Measurements from ENCODE around the gene GFOD1. TPM values are rescaled to one million over a fixed set of nuclear protein-coding genes. Genes with fewer than 3 reads are reported as not detected.
"Not testable (repeated sequence)": the region's sequence is repeated elsewhere in the genome, so short reads cannot be mapped to it uniquely, and the experiment has no call there.

The GFOD1 gene
- total and polyA plus RNA-seq, 10 of the 15 experiments (the other 5 are each of a cell fraction or from before 2014, with no cell fraction given) = 6.5 to 41.4 (median 16.0) TPM

DNA sequence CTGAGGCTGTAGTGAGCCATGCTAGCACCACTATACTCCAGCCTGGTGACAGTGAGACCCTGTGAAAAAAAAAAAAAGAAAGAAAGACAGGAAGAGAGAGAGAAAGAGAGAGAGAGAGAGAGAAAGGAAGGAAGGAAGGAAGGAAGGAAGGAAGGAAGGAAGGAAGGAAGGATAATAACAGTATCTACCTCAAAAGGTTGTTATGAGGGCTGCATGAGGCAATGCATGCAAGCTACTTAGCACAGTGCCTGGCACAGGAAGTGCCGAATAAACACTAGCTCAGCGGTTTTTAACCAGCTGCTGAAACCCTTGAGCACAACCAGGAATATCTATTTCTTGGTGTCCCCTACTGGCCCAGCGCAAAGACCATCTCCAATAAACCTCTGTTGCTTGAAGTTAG lies 96.7 kb downstream of the GFOD1 start:
- in situ Hi-C loops (cut with MboI) = no loop called here
- H3K27ac ChIP-seq (ENCODE audit: control insufficient read depth, insufficient read depth) = no peak overlapping the region

DNA sequence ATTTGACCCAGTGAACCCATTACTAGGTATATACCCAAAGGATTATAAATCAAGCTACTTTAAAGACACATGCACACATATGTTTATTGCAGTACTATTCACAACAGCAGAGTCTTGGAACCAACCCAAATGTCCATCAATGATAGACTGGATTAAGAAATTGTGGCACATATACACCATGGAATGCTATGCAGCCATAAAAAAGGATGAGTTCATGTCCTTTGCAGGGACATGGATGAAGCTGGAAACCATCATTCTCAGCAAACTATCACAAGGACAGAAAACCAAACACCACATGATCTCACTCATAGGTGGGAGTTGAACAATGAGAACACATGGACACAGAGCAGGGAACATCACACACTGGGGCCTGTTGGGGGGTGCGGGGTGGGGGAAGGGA lies 98.2 kb downstream of the GFOD1 start:
- WGBS (ENCODE audit: insufficient coverage, insufficient replicate concordance, low lambda C conversion rate, missing lambda C conversion rate) = 64% methylated on average over 1 of the region's 1 CpG
- not testable (repeated sequence) for ATAC-seq

More for the DNA sequence above, 96.7 kb downstream of the GFOD1 start:
- no peak for DNase-seq (ENCODE audit: low read depth, low spot score)
- CTCF ChIA-PET = interaction anchor here (0.9 to 1.3 kb wide), 3 partner anchors 16 to 676 kb away, joined by 3 read pairs; no protein-coding TSS in a partner anchor
- SMC1A ChIA-PET (ENCODE audit: uncharacterized antibody, unreplicated experiment) = interaction anchor here (0.6 to 12.3 kb wide), 5 partner anchors 9 to 46 kb away, joined by 3 to 240 read pairs (median 3); no protein-coding TSS in a partner anchor
- peaks cover 2 to 4% of the 10 kb centered on the region in 2 experiments; a peak in 3 of 4 replicates for H3K36me3 ChIP-seq (ENCODE audit: control insufficient read depth in 2 of 2, insufficient read depth in 2 of 2, low read length in 1 of 2)
- peaks cover 5% of the 10 kb centered on the region; the same call in 2 of the 3 replicates for H3K9me3 ChIP-seq (replicated peaks; ENCODE audit: control insufficient read depth, insufficient read depth, low read length)
- FAIRE-seq = no peak
- intact Hi-C loops (cut with micrococcal nuclease; ENCODE audit: unreplicated experiment) = no loop called here
- no peak overlapping the region for H3K9ac ChIP-seq (ENCODE audit: control insufficient read depth, insufficient read depth, low read length)
- no peaks in the 10 kb centered on the region for H4K20me1 ChIP-seq (ENCODE audit: control insufficient read depth, insufficient read depth)
- no TSS peak for BruUV-seq (replicated peaks)
- H3K4me2 ChIP-seq (ENCODE audit: control insufficient read depth, insufficient read depth) = no peak overlapping the region
- H3K4me1 ChIP-seq (ENCODE audit: control insufficient read depth, insufficient read depth, low read length) = peaks cover 7% of the 10 kb centered on the region
- ATAC-seq = 0 out of 3 replicates have a peak, but pooled peaks have one; percentile 17
- H3K27me3 ChIP-seq (replicated peaks in 1 of 2; ENCODE audit: control insufficient read depth in 2 of 2, insufficient read depth in 2 of 2, low read length in 1 of 2) = no peaks in the 10 kb centered on the region
- POLR2A ChIA-PET = interaction anchor here (0.7 kb wide), 1 partner anchor 15 kb away, joined by 3 read pairs; no protein-coding TSS in a partner anchor
- H3K4me3 ChIP-seq = no peak overlapping the region
- WGBS (ENCODE audit: insufficient coverage, insufficient replicate concordance, low lambda C conversion rate, missing lambda C conversion rate) = 33% methylated on average over 3 of the region's 3 CpGs
- H2AFZ ChIP-seq (ENCODE audit: control insufficient read depth, low read depth, low read length) = no peak overlapping the region
- TF ChIP-seq NR2C1 (IDR thresholded peaks at IDR 0.05) (no peak), ETV6 (conservative IDR thresholded peaks at IDR 0.05 in 1 of 2, IDR thresholded peaks at IDR 0.05 in 1 of 2; ENCODE audit: borderline replicate concordance in 1 of 2, low read depth in 1 of 2) (peak in 1 of 2 experiments; percentile 77; a peak in 2 of 4 replicates)
- RAD21 ChIA-PET (ENCODE audit: unreplicated experiment) = interaction anchor here (0.6 to 2.0 kb wide), 2 partner anchors 15 to 33 kb away, joined by 3 to 6 read pairs; no protein-coding TSS in a partner anchor
- H3K79me2 ChIP-seq (ENCODE audit: control insufficient read depth, insufficient read depth, low read length) = peaks cover 22% of the 10 kb centered on the region

GRCh38 chr6:13388769-13389168 lies 98.6 kb downstream of the GFOD1 start:
- SMC1A ChIA-PET (ENCODE audit: uncharacterized antibody, unreplicated experiment) = interaction anchor here (0.6 to 13.1 kb wide), 5 partner anchors 11 to 96 kb away, joined by 3 to 241 read pairs (median 4); no protein-coding TSS in a partner anchor
- ATAC-seq; in situ Hi-C loops (cut with MboI); H3K4me3 ChIP-seq; H2AFZ ChIP-seq (ENCODE audit: control insufficient read depth, low read depth, low read length); H3K4me2 ChIP-seq (ENCODE audit: control insufficient read depth, insufficient read depth); DNase-seq (ENCODE audit: low read depth, low spot score); H3K4me1 ChIP-seq (ENCODE audit: control insufficient read depth, insufficient read depth, low read length); H3K27ac ChIP-seq (ENCODE audit: control insufficient read depth, insufficient read depth); H3K9me3 ChIP-seq (replicated peaks; ENCODE audit: control insufficient read depth, insufficient read depth, low read length); POLR2A ChIA-PET; H3K9ac ChIP-seq (ENCODE audit: control insufficient read depth, insufficient read depth, low read length); BruUV-seq (replicated peaks); H3K27me3 ChIP-seq (replicated peaks in 1 of 2; ENCODE audit: control insufficient read depth in 2 of 2, insufficient read depth in 2 of 2, low read length in 1 of 2); H3K36me3 ChIP-seq (ENCODE audit: control insufficient read depth in 2 of 2, insufficient read depth in 2 of 2, low read length in 1 of 2); RAD21 ChIA-PET (ENCODE audit: unreplicated experiment); H4K20me1 ChIP-seq (ENCODE audit: control insufficient read depth, insufficient read depth); FAIRE-seq; intact Hi-C loops (cut with micrococcal nuclease; ENCODE audit: unreplicated experiment): not testable (repeated sequence)
- WGBS (ENCODE audit: insufficient coverage, insufficient replicate concordance, low lambda C conversion rate, missing lambda C conversion rate) = 100% methylated on average over 1 of the region's 1 CpG
- peaks cover 18% of the 10 kb centered on the region for H3K79me2 ChIP-seq (ENCODE audit: control insufficient read depth, insufficient read depth, low read length)
- CTCF ChIA-PET = interaction anchor here (7.3 to 7.7 kb wide), 2 partner anchors 10 to 40 kb away, joined by 59 to 113 read pairs; no protein-coding TSS in a partner anchor

More for the DNA sequence above, 98.2 kb downstream of the GFOD1 start:
- POLR2A ChIA-PET; H3K27me3 ChIP-seq (replicated peaks in 1 of 2; ENCODE audit: control insufficient read depth in 2 of 2, insufficient read depth in 2 of 2, low read length in 1 of 2); H3K4me1 ChIP-seq (ENCODE audit: control insufficient read depth, insufficient read depth, low read length); DNase-seq (ENCODE audit: low read depth, low spot score); RAD21 ChIA-PET (ENCODE audit: unreplicated experiment); BruUV-seq (replicated peaks); H3K4me3 ChIP-seq; H3K9me3 ChIP-seq (replicated peaks; ENCODE audit: control insufficient read depth, insufficient read depth, low read length); H3K4me2 ChIP-seq (ENCODE audit: control insufficient read depth, insufficient read depth); FAIRE-seq; H3K36me3 ChIP-seq (ENCODE audit: control insufficient read depth in 2 of 2, insufficient read depth in 2 of 2, low read length in 1 of 2); H3K9ac ChIP-seq (ENCODE audit: control insufficient read depth, insufficient read depth, low read length); in situ Hi-C loops (cut with MboI); intact Hi-C loops (cut with micrococcal nuclease; ENCODE audit: unreplicated experiment); H4K20me1 ChIP-seq (ENCODE audit: control insufficient read depth, insufficient read depth); H3K27ac ChIP-seq (ENCODE audit: control insufficient read depth, insufficient read depth); H2AFZ ChIP-seq (ENCODE audit: control insufficient read depth, low read depth, low read length): not testable (repeated sequence)
- ChIA-PET SMC1A (ENCODE audit: uncharacterized antibody, unreplicated experiment) (interaction anchor here (0.6 to 13.1 kb wide), 3 partner anchors 16 to 95 kb away, joined by 3 to 241 read pairs (median 4); no protein-coding TSS in a partner anchor), CTCF (interaction anchor here (7.7 kb wide), 1 partner anchor 9 kb away, joined by 59 read pairs; no protein-coding TSS in a partner anchor)
- peaks cover 15% of the 10 kb centered on the region for H3K79me2 ChIP-seq (ENCODE audit: control insufficient read depth, insufficient read depth, low read length)

Measured in GM12878 (cell line).